ENCODE data around the gene TPSG1.
"Not testable (repeated sequence)": the region's sequence is repeated elsewhere in the genome, so short reads cannot be mapped to it uniquely, and the experiment has no call there.

DNA sequence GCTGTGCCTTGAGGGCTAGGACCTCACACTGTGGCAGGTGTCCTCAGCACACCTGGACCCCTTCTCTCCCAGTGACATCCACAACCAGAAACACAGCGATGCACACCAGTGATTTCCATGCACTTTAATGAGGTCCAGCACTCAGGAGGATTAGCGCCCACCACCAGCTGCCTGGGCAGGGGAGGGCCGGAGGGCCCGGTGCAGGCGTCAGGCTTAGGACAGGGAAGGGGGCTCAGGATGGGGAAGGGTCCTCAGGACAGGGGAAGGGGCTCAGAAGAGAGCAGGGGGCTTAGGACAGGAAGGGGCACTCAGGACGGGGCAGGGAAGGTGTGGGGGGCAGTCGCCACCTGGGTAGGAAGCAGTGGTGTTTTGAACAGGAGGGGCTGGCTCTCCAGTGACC lies 3.2 kb upstream of the TPSG1 start:
- TF ChIP-seq, protein P1, sequence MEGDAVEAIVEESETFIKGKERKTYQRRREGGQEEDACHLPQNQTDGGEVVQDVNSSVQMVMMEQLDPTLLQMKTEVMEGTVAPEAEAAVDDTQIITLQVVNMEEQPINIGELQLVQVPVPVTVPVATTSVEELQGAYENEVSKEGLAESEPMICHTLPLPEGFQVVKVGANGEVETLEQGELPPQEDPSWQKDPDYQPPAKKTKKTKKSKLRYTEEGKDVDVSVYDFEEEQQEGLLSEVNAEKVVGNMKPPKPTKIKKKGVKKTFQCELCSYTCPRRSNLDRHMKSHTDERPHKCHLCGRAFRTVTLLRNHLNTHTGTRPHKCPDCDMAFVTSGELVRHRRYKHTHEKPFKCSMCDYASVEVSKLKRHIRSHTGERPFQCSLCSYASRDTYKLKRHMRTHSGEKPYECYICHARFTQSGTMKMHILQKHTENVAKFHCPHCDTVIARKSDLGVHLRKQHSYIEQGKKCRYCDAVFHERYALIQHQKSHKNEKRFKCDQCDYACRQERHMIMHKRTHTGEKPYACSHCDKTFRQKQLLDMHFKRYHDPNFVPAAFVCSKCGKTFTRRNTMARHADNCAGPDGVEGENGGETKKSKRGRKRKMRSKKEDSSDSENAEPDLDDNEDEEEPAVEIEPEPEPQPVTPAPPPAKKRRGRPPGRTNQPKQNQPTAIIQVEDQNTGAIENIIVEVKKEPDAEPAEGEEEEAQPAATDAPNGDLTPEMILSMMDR (IDR thresholded peaks at IDR 0.05; ENCODE audit: borderline replicate concordance, extremely low read depth, low read length, poor library complexity, severe bottlenecking), result not testable (repeated sequence)
- not testable (repeated sequence) for TF ChIP-seq EZH2 (IDR thresholded peaks at IDR 0.05; ENCODE audit: borderline replicate concordance, low read depth, low read length, severe bottlenecking)
